ENCODE results near the gene PRKAA1. TPM values are rescaled to one million over a fixed set of nuclear protein-coding genes. Genes with fewer than 3 reads are reported as not detected.

PRKAA1 gene
- total and polyA plus RNA-seq, 2 donors (not counting 1 experiment from before 2014, with no cell fraction given): 39.9 to 107 TPM

GRCh38 chr5:40834391-40834848, 36.2 kb upstream of the PRKAA1 start:
- TF ChIP-seq CTCF (IDR thresholded peaks at IDR 0.05) (no peak), EZH2 (IDR thresholded peaks at IDR 0.05; ENCODE audit: borderline replicate concordance, insufficient read depth, low read depth, low read length, poor library complexity, severe bottlenecking) (no peak)
- no peak for ATAC-seq (ENCODE audit: low read depth)
- peak overlapping the region; percentile 90 for H3K9ac ChIP-seq (ENCODE audit: low read length)
- H3K4me1 ChIP-seq (ENCODE audit: control insufficient read depth in 2 of 2, insufficient read depth in 2 of 2, low read length in 2 of 2): peaks cover 21 to 23% of the 10 kb centered on the region in 2 donors
- peak overlapping the region; percentile 85 to 91 for H3K27ac ChIP-seq (ENCODE audit: low read length in 2 of 2)
- intact Hi-C loops (cut with micrococcal nuclease): loop anchor here (2.0 to 10.0 kb wide), 3 partner anchors 800 to 1758 kb away; no protein-coding TSS in a partner anchor
- ChIA-PET POLR2A (interaction anchor here (0.6 to 1.4 kb wide), 2 partner anchors 36 to 790 kb away, joined by 3 to 4 read pairs; partner anchors contain the start of gene PRKAA1), CTCF (interaction anchor here (1.0 to 1.8 kb wide), 2 partner anchors 36 to 153 kb away, joined by 3 to 4 read pairs; partner anchors contain the start of gene PRKAA1)
- peaks cover 23% of the 10 kb centered on the region for H4K20me1 ChIP-seq (ENCODE audit: control insufficient read depth, insufficient read depth, low read length, poor library complexity, severe bottlenecking)
- WGBS (ENCODE audit: insufficient coverage): under 1% methylated on average over 21 of the region's 21 CpGs
- Mint-ChIP-seq H3K4me1 (peaks cover 43% of the 10 kb centered on the region), H3K4me3 (peak overlapping the region; percentile 99), H3K27me3 (no peaks in the 10 kb centered on the region), H3K27ac (peak overlapping the region; percentile 98), H3K9me3 (ENCODE audit: insufficient read depth) (no peaks in the 10 kb centered on the region)
- peaks cover 19 to 44% of the 10 kb centered on the region in 2 experiments for H3K36me3 ChIP-seq (replicated peaks in 1 of 2; ENCODE audit: control extremely low read depth in 1 of 2, control insufficient read depth in 1 of 2, extremely low read depth in 1 of 2, insufficient read depth in 2 of 2, low read length in 1 of 2)
- peak; percentile 70 for DNase-seq
- H3K4me3 ChIP-seq (ENCODE audit: control extremely low read depth in 1 of 5, extremely low read depth in 1 of 5, insufficient read depth in 1 of 5, low read depth in 2 of 5, low read length in 4 of 5): peak overlapping the region; percentile 74 to 99 (median 89)
- H3K79me2 ChIP-seq (ENCODE audit: control insufficient read depth, insufficient read depth, low read length): no peaks in the 10 kb centered on the region
- H3K27me3 ChIP-seq (replicated peaks in 1 of 4; ENCODE audit: control extremely low read depth in 1 of 4, control insufficient read depth in 3 of 4, insufficient read depth in 4 of 4, low read length in 3 of 4): no peaks in the 10 kb centered on the region
- peak overlapping the region; percentile 97 for H2AFZ ChIP-seq (ENCODE audit: insufficient read depth, low read depth, low read length, poor library complexity, severe bottlenecking)
- H3K9me3 ChIP-seq (ENCODE audit: control extremely low read depth in 1 of 3, control insufficient read depth in 2 of 3, insufficient read depth in 1 of 3, low read length in 2 of 3): peaks cover 0 to 7% (median 0%) of the 10 kb centered on the region in 3 donors
- H3K4me2 ChIP-seq (replicated peaks; ENCODE audit: low read depth, low read length, poor library complexity, severe bottlenecking): peak overlapping the region; percentile 82

GRCh38 chr5:40833712-40834229, 35.6 kb upstream of the PRKAA1 start:
- TF ChIP-seq EZH2 (IDR thresholded peaks at IDR 0.05; ENCODE audit: borderline replicate concordance, insufficient read depth, low read depth, low read length, poor library complexity, severe bottlenecking) (no peak), CTCF (IDR thresholded peaks at IDR 0.05) (no peak)
- Histone ChIP-seq H4K20me1 (ENCODE audit: control insufficient read depth, insufficient read depth, low read length, poor library complexity, severe bottlenecking) (peaks cover 29% of the 10 kb centered on the region), H2AFZ (ENCODE audit: insufficient read depth, low read depth, low read length, poor library complexity, severe bottlenecking) (no peak overlapping the region), H3K4me1 (ENCODE audit: control insufficient read depth in 2 of 2, insufficient read depth in 2 of 2, low read length in 2 of 2) (peaks cover 21 to 23% of the 10 kb centered on the region in 2 donors), H3K9ac (ENCODE audit: low read length) (peak overlapping the region; percentile 90), H3K36me3 (replicated peaks in 1 of 2; ENCODE audit: control extremely low read depth in 1 of 2, control insufficient read depth in 1 of 2, extremely low read depth in 1 of 2, insufficient read depth in 2 of 2, low read length in 1 of 2) (peaks cover 25 to 51% of the 10 kb centered on the region in 2 experiments), H3K27me3 (replicated peaks in 1 of 4; ENCODE audit: control extremely low read depth in 1 of 4, control insufficient read depth in 3 of 4, insufficient read depth in 4 of 4, low read length in 3 of 4) (no peaks in the 10 kb centered on the region), H3K79me2 (ENCODE audit: control insufficient read depth, insufficient read depth, low read length) (no peaks in the 10 kb centered on the region), H3K4me3 (ENCODE audit: control extremely low read depth in 1 of 5, extremely low read depth in 1 of 5, insufficient read depth in 1 of 5, low read depth in 2 of 5, low read length in 4 of 5) (peak overlapping the region; percentile 74 to 99 (median 89)), H3K4me2 (replicated peaks; ENCODE audit: low read depth, low read length, poor library complexity, severe bottlenecking) (peak overlapping the region; percentile 82), H3K9me3 (ENCODE audit: control extremely low read depth in 1 of 3, control insufficient read depth in 2 of 3, insufficient read depth in 1 of 3, low read length in 2 of 3) (peaks cover 0 to 7% (median 0%) of the 10 kb centered on the region in 3 donors), H3K27ac (ENCODE audit: low read length in 2 of 2) (peak overlapping the region; percentile 85 to 91)
- H3K27me3 Mint-ChIP-seq: no peaks in the 10 kb centered on the region
- WGBS (ENCODE audit: insufficient coverage): 64% methylated on average over 12 of the region's 13 CpGs
- ChIA-PET POLR2A (interaction anchor here (0.6 kb wide), 1 partner anchor 7 kb away, joined by 3 read pairs; the partner anchor contains the start of gene CARD6), CTCF (interaction anchor here (1.0 to 1.5 kb wide), 2 partner anchors 35 to 153 kb away, joined by 3 to 6 read pairs; partner anchors contain the start of gene PRKAA1)
- no peaks in the 10 kb centered on the region for H3K9me3 Mint-ChIP-seq (ENCODE audit: insufficient read depth)
- DNase-seq: no peak
- H3K4me1 Mint-ChIP-seq: peaks cover 47% of the 10 kb centered on the region
- peak overlapping the region; percentile 98 for H3K27ac Mint-ChIP-seq
- intact Hi-C loops (cut with micrococcal nuclease): loop anchor here (2.0 to 10.0 kb wide), 3 partner anchors 799 to 1757 kb away; no protein-coding TSS in a partner anchor
- no peak for ATAC-seq (ENCODE audit: low read depth)
- H3K4me3 Mint-ChIP-seq: peak overlapping the region; percentile 99
